H1 (cell line): ENCODE results near the gene FOXN3. TPM values are rescaled to one million over a fixed set of nuclear protein-coding genes. Genes with fewer than 3 reads are reported as not detected.

Experiments
- CTCF ChIA-PET: fragments of 300-600 bp; sonication (Branson Sonifier 250); formaldehyde crosslinking; loops from one replicate; lab custom pipeline; 2021; ENCODE audit not compliant: partially characterized antibody; lab: Charles Lee
- POLR2A ChIA-PET: fragments of 300-600 bp; sonication (Branson Sonifier 250); formaldehyde crosslinking; loops from one replicate; lab custom pipeline; 2021; ENCODE audit warnings: inconsistent platforms; ENCODE audit not compliant: partially characterized antibody; lab: Charles Lee
- DNase-seq, 2 experiments: peaks; one replicate each; pipeline versions ENCODE4 v3.0.0 to v3.0.0-alpha.2; 2010 to 2022; ENCODE audit warnings: low spot score in 2 of 2, low read depth in 1 of 2, mixed read lengths in 1 of 2
- FAIRE-seq: peaks from 2 replicates; lab custom pipeline; 2011; peaks lifted over from hg19 to GRCh38; lab: Jason Lieb, UNC
- H2AFZ ChIP-seq: 2 replicates; pipeline ENCODE4 v1.8.1; 2012; ENCODE audit warnings: low read length, inconsistent platforms
- H2AK5ac ChIP-seq: 2 replicates; pipeline ENCODE4 v1.6.1; 2013; ENCODE audit warnings: low read depth, low read length
- H2BK120ac ChIP-seq: replicated peaks from 2 replicates; pipeline ENCODE3; 2013; ENCODE audit warnings: low read depth, low read length, inconsistent platforms
- H2BK12ac ChIP-seq: 2 replicates; pipeline ENCODE4 v1.6.1; 2013; ENCODE audit warnings: low read depth, low read length
- H2BK15ac ChIP-seq: 2 replicates; pipeline ENCODE4 v1.6.1; 2013; ENCODE audit warnings: low read length
- H2BK20ac ChIP-seq: 2 replicates; pipeline ENCODE4 v1.6.1; 2013; ENCODE audit warnings: low read length
- H2BK5ac ChIP-seq: 2 replicates; pipeline ENCODE4 v1.6.1; 2013; ENCODE audit warnings: low read depth, low read length
- H3K14ac ChIP-seq: 2 replicates; pipeline ENCODE4 v1.6.1; 2013; ENCODE audit warnings: inconsistent platforms; ENCODE audit not compliant: insufficient read length
- H3K18ac ChIP-seq: 2 replicates; pipeline ENCODE4 v1.6.1; 2013; ENCODE audit warnings: low read length; ENCODE audit errors: extremely low read depth
- H3K23ac ChIP-seq: 2 replicates; pipeline ENCODE4 v1.6.1; 2013; ENCODE audit warnings: inconsistent platforms; ENCODE audit not compliant: insufficient read length
- H3K23me2 ChIP-seq: 2 replicates; pipeline ENCODE4 v1.6.1; 2013; ENCODE audit warnings: low read depth, low read length
- H3K27ac ChIP-seq: 2 replicates; pipeline ENCODE4 v1.6.1; 2011; ENCODE audit warnings: low read depth, low read length, inconsistent platforms
- H3K27me3 ChIP-seq, 4 experiments: replicated peaks in 1 of 4; 1 replicate in 1 of 4; 2 replicates in 3 of 4; pipeline versions ENCODE4 v1.6.1 to v1.8.1; 2011 to 2013; ENCODE audit warnings: low read length in 3 of 4, mild to moderate bottlenecking in 3 of 4, inconsistent platforms in 2 of 4, mixed read lengths in 2 of 4, moderate library complexity in 1 of 4; ENCODE audit not compliant: control insufficient read depth in 3 of 4, insufficient read depth in 3 of 4; ENCODE audit errors: extremely low read depth in 1 of 4
- H3K36me3 ChIP-seq, 4 experiments: 2 replicates each; pipeline versions ENCODE4 v1.6.1 to v1.8.1; 2011 to 2013; ENCODE audit warnings: mild to moderate bottlenecking in 4 of 4, low read length in 3 of 4, moderate library complexity in 2 of 4, control low read depth in 1 of 4, inconsistent platforms in 1 of 4; ENCODE audit not compliant: insufficient read depth in 4 of 4, control insufficient read depth in 2 of 4
- H3K4ac ChIP-seq: replicated peaks from 2 replicates; pipeline ENCODE3; 2013; ENCODE audit warnings: low read length, low read depth, mixed read lengths, inconsistent platforms; ENCODE audit not compliant: insufficient read length
- H3K4me1 ChIP-seq, 4 experiments: replicated peaks in 1 of 4; 1 replicate in 1 of 4; 2 replicates in 3 of 4; pipeline versions ENCODE4 v1.6.1 to v1.8.1; 2011 to 2013; ENCODE audit warnings: low read length in 3 of 4, inconsistent platforms in 2 of 4, mixed read lengths in 1 of 4; ENCODE audit not compliant: insufficient read depth in 4 of 4, control insufficient read depth in 3 of 4
- H3K4me2 ChIP-seq, 2 experiments: 2 replicates each; pipeline versions ENCODE4 v1.6.1 to v1.8.1; 2011 to 2013; ENCODE audit warnings: low read depth in 2 of 2, low read length in 2 of 2, control low read depth in 1 of 2, inconsistent platforms in 1 of 2, mild to moderate bottlenecking in 1 of 2; ENCODE audit not compliant: insufficient read depth in 1 of 2
- H3K4me3 ChIP-seq, 4 experiments: fragments of 200-600, 300-600 bp in 1 of 4; sonication (generic), shearing (Covaris generic), sonication (Bioruptor Twin) in 1 of 4; 2 replicates each; pipeline versions ENCODE4 v1.5.1 to v1.8.1; 2011 to 2016; ENCODE audit warnings: low read length in 4 of 4, low read depth in 3 of 4, control low read depth in 2 of 4, inconsistent platforms in 2 of 4, mild to moderate bottlenecking in 2 of 4, mixed read lengths in 1 of 4, moderate library complexity in 1 of 4; ENCODE audit not compliant: insufficient read depth in 2 of 4; ENCODE audit errors: extremely low read depth in 1 of 4
- H3K56ac ChIP-seq: replicated peaks from 2 replicates; pipeline ENCODE3; 2013; ENCODE audit warnings: low read depth, mild to moderate bottlenecking, mixed read lengths, low read length, inconsistent platforms; ENCODE audit not compliant: insufficient read length
- H3K79me1 ChIP-seq: 2 replicates; pipeline ENCODE4 v1.6.1; 2013; ENCODE audit warnings: low read depth, low read length, control low read depth
- H3K79me2 ChIP-seq, 2 experiments: 2 replicates each; pipeline versions ENCODE4 v1.6.1 to v1.8.1; 2012 to 2013; ENCODE audit warnings: low read length in 2 of 2, mild to moderate bottlenecking in 2 of 2, inconsistent platforms in 1 of 2; ENCODE audit not compliant: insufficient read depth in 2 of 2, control insufficient read depth in 1 of 2
- H3K9ac ChIP-seq, 4 experiments: replicated peaks in 1 of 4; 1 replicate in 1 of 4; 2 replicates in 3 of 4; pipeline versions ENCODE4 v1.6.1 to v1.8.1; 2011 to 2013; ENCODE audit warnings: low read depth in 3 of 4, low read length in 3 of 4, control low read depth in 2 of 4, mild to moderate bottlenecking in 2 of 4, moderate library complexity in 2 of 4, inconsistent platforms in 1 of 4; ENCODE audit errors: extremely low read depth in 1 of 4
- H3K9me3 ChIP-seq, 2 experiments: 2 replicates each; pipeline versions ENCODE4 v1.6.1 to v1.8.1; 2012 to 2013; ENCODE audit warnings: mild to moderate bottlenecking in 2 of 2, moderate library complexity in 2 of 2, control low read depth in 1 of 2, inconsistent platforms in 1 of 2, low read depth in 1 of 2, low read length in 1 of 2, mixed read lengths in 1 of 2; ENCODE audit not compliant: insufficient read depth in 2 of 2
- H4K20me1 ChIP-seq, 2 experiments: replicated peaks in 1 of 2; 2 replicates each; pipeline versions ENCODE3 to v1.8.1; 2011 to 2013; ENCODE audit warnings: inconsistent platforms in 2 of 2, low read length in 2 of 2, mild to moderate bottlenecking in 1 of 2; ENCODE audit not compliant: insufficient read depth in 2 of 2, control insufficient read depth in 1 of 2
- H4K5ac ChIP-seq: 2 replicates; pipeline ENCODE4 v1.6.1; 2013; ENCODE audit warnings: low read length, low read depth, mixed read lengths, inconsistent platforms; ENCODE audit not compliant: insufficient read length
- H4K8ac ChIP-seq: 2 replicates; pipeline ENCODE4 v1.8.0; 2013; ENCODE audit warnings: mild to moderate bottlenecking, moderate library complexity, low read length, inconsistent platforms; ENCODE audit not compliant: insufficient read depth; ENCODE audit errors: extremely low read depth
- H4K91ac ChIP-seq: replicated peaks from 2 replicates; pipeline ENCODE3; 2013; ENCODE audit warnings: low read length, mixed read lengths, inconsistent platforms; ENCODE audit not compliant: insufficient read length
- ASH2L ChIP-seq: fragments of 200-600, 300-600 bp; sonication (generic); IDR thresholded peaks from one replicate; pipeline ENCODE4 v1.7.1; 2017; ENCODE audit warnings: low read length
- BRCA1 ChIP-seq: IDR thresholded peaks from 2 replicates; pipeline ENCODE4 v1.6.1; 2012; ENCODE audit warnings: low read depth, low read length, improper control_type of control experiment
- JUND ChIP-seq: IDR thresholded peaks from 2 replicates; pipeline ENCODE4 v1.6.1; 2011; ENCODE audit warnings: mild to moderate bottlenecking, improper control_type of control experiment, low read length
- POLR2AphosphoS5 ChIP-seq: IDR thresholded peaks from 2 replicates; pipeline ENCODE4 v1.6.1; 2011; ENCODE audit warnings: low read depth, low read length
- TEAD4 ChIP-seq: IDR thresholded peaks from 2 replicates; pipeline ENCODE4 v1.6.1; 2012; ENCODE audit warnings: low read depth, low read length, inconsistent platforms, mixed read lengths
- YY1 ChIP-seq: IDR thresholded peaks from 2 replicates; pipeline ENCODE4 v1.6.1; 2011; ENCODE audit warnings: low read depth, mild to moderate bottlenecking, low read length
- WGBS, 2 experiments: shearing (Covaris generic) in 1 of 2; methylation state at CpG; one replicate each; pipeline versions ENCODE4 v1.1.6 to v1.1.7; 2013 to 2015; ENCODE audit warnings: low lambda C conversion rate in 2 of 2, mixed read lengths in 2 of 2, inconsistent platforms in 1 of 2, low coverage in 1 of 2, missing lambda C conversion rate in 1 of 2; ENCODE audit not compliant: insufficient replicate concordance in 2 of 2, insufficient coverage in 1 of 2, insufficient read length in 1 of 2; ENCODE audit errors: extremely low coverage in 1 of 2, missing lambda C conversion rate in 1 of 2; 5-methylcytosine and 5-hydroxymethylcytosine counted together
- polyA plus RNA-seq, 7 experiments: library from polyadenylated mRNA; depleted of rRNA in 3 of 7; stranded (reverse) in 5 of 7; unstranded in 2 of 7; fragments of >200 nt in 5 of 7; fragments of 200-250 nt in 2 of 7; gene quantifications; 1 replicate in 5 of 7; 2 replicates in 1 of 7; 4 replicates in 1 of 7; pipeline versions ENCODE4 v1.2.1 to v1.2.3, GENCODE V29; 2011 to 2013; ENCODE audit warnings: missing spikeins in 2 of 7, mixed read lengths in 2 of 7
- total RNA-seq: library from RNA; stranded (reverse); fragmentation: NEBNext Ultra II Directional; extraction: Animal tissue kit (Norgen Biotek cat#: 25700); gene quantifications from 2 replicates; pipeline ENCODE4 v1.2.1, GENCODE V29; 2021
- TF ChIP-seq, protein P1 (sequence below): IDR thresholded peaks from 2 replicates; pipeline ENCODE4 v1.6.1; 2012; ENCODE audit warnings: low read length, inconsistent platforms

The FOXN3 gene
- total and polyA plus RNA-seq, 2 of the 8 experiments (the other 6 are each of a cell fraction or from before 2014, with no cell fraction given) = 52.6 to 178 TPM

DNA sequence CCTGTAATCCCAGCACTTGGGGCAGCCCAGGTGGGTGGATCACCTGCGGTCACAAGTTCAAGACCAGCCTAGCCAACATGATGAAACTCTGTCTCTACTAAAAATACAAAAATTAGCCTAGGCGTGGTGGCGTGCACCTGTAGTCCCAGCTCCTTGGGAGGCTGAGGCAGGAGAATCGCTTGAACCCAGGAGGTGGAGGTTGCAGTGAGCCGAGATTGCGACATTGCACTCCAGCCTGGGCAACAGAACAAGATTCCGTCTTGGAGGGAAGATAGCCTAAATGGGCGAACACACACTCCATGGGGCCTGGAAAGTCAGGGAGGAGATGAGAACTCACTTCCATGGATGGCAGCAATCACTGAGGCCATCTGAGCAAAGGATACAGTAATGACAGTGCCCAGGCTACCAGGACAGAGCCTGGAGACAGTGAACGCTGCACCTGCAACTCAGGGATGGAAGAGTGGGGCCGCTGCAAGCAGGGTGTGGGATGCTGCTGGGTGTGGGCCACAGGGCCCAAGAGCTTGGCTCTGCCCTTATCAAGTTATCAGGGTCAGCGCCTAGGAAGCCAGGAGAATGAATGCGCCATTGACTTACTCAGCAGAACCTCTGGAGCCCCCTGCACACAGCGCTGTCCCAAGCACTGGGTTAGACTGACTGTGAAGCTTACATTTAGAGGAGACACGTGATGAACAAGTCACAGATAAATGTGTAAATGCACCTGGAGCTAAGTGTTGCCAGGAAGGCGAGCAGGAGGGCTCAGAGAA, 28.9 kb downstream of the FOXN3 start:
- Histone ChIP-seq H4K5ac (no peak overlapping the region), H4K20me1 (peaks cover 30 to 36% of the 10 kb centered on the region in 2 experiments), H3K27me3 (no peaks in the 10 kb centered on the region), H4K8ac (no peak overlapping the region), H3K79me1 (peaks cover 14% of the 10 kb centered on the region), H3K79me2 (peaks cover 22 to 99% of the 10 kb centered on the region in 2 experiments), H2BK20ac (no peak overlapping the region), H2AK5ac (no peak overlapping the region), H2AFZ (no peak overlapping the region), H3K36me3 (no peaks in the 10 kb centered on the region), H3K9ac (no peak overlapping the region), H3K14ac (no peak overlapping the region), H3K9me3 (no peaks in the 10 kb centered on the region), H4K91ac (peak overlapping the region; percentile 41), H3K27ac (no peak overlapping the region), H3K4me1 (peaks cover 2 to 25% (median 13%) of the 10 kb centered on the region in 4 experiments), H3K56ac (no peak overlapping the region), H3K23ac (no peak overlapping the region), H2BK120ac (no peak overlapping the region), H3K4ac (no peak overlapping the region), H2BK12ac (no peak overlapping the region; the same call in 1 of the 2 replicates), H2BK15ac (no peak overlapping the region), H3K23me2 (no peaks in the 10 kb centered on the region), H3K4me3 (no peak overlapping the region), H2BK5ac (peak overlapping the region; percentile 57), H3K4me2 (no peak overlapping the region), H3K18ac (no peak overlapping the region)
- FAIRE-seq (no peak), DNase-seq (no peak)
- WGBS, 2 experiments = 94% methylated on average over 15 of the region's 15 CpGs; no CpG with 5 or more reads in 1 of the 2 experiments
- ChIA-PET CTCF (interaction anchor here (0.8 to 1.6 kb wide), 4 partner anchors 11 to 512 kb away, joined by 3 to 5 read pairs (median 3); no protein-coding TSS in a partner anchor), POLR2A (interaction anchor here (1.5 to 3.3 kb wide), 3 partner anchors 9 to 12 kb away, joined by 4 to 8 read pairs (median 5); no protein-coding TSS in a partner anchor)
- no peak for TF ChIP-seq ASH2L
- TF ChIP-seq JUND = no peak
- TF ChIP-seq, protein P1, sequence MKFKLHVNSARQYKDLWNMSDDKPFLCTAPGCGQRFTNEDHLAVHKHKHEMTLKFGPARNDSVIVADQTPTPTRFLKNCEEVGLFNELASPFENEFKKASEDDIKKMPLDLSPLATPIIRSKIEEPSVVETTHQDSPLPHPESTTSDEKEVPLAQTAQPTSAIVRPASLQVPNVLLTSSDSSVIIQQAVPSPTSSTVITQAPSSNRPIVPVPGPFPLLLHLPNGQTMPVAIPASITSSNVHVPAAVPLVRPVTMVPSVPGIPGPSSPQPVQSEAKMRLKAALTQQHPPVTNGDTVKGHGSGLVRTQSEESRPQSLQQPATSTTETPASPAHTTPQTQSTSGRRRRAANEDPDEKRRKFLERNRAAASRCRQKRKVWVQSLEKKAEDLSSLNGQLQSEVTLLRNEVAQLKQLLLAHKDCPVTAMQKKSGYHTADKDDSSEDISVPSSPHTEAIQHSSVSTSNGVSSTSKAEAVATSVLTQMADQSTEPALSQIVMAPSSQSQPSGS = no peak
- TF ChIP-seq TEAD4 = no peak
- TF ChIP-seq POLR2AphosphoS5 = no peak
- TF ChIP-seq YY1 = no peak
- no peak for TF ChIP-seq BRCA1
